B cell (primary cell): ENCODE data around the gene ARX. TPM values are rescaled to one million over a fixed set of nuclear protein-coding genes. Genes with fewer than 3 reads are reported as not detected.

Experiments used
- ATAC-seq: fragments of 200-7000 bp; cut with Tn5 transposase; one replicate; pipeline ENCODE4 v1.10.0; 2021; ENCODE audit warnings: low read depth, mild to moderate bottlenecking, moderate number of reproducible peaks, moderate library complexity
- CTCF ChIA-PET: fragments of 350-600 bp; sonication (Branson Sonifier 250); formaldehyde crosslinking; loops from one replicate; lab custom pipeline; 2021; ENCODE audit warnings: antibody characterized with exemption, inconsistent platforms; lab: Charles Lee
- POLR2A ChIA-PET: fragments of 350-600 bp; sonication (Branson Sonifier 250); formaldehyde crosslinking; loops from one replicate; lab custom pipeline; 2021; ENCODE audit warnings: antibody characterized with exemption; lab: Charles Lee
- DNase-seq: peaks from one replicate; pipeline ENCODE4 v3.0.0; 2013
- H2AFZ ChIP-seq: 2 replicates; pipeline ENCODE4 v1.6.1; 2012; ENCODE audit warnings: mild to moderate bottlenecking, low read depth, low read length; ENCODE audit not compliant: insufficient read depth, poor library complexity, severe bottlenecking
- H3K27ac ChIP-seq, 2 donors: 1 replicate in 1 of 2; 2 replicates in 1 of 2; pipeline ENCODE4 v1.5.1; 2012 to 2013; ENCODE audit warnings: low read length in 2 of 2, mild to moderate bottlenecking in 2 of 2, moderate library complexity in 1 of 2
- H3K27me3 ChIP-seq, 4 experiments: fragments of 200-600 bp in 1 of 4; sonication (generic) in 1 of 4; replicated peaks in 1 of 4; 1 replicate in 2 of 4; 2 replicates in 2 of 4; pipeline versions ENCODE4 v1.6.1 to v1.7.0; 2013 to 2016; ENCODE audit warnings: low read length in 3 of 4, mild to moderate bottlenecking in 2 of 4, mixed read lengths in 1 of 4, moderate library complexity in 1 of 4; ENCODE audit not compliant: insufficient read depth in 4 of 4, control insufficient read depth in 3 of 4; ENCODE audit errors: control extremely low read depth in 1 of 4
- H3K36me3 ChIP-seq, 2 experiments: replicated peaks in 1 of 2; 1 replicate in 1 of 2; 2 replicates in 1 of 2; pipeline versions ENCODE4 v1.6.1 to v1.7.1; 2013; ENCODE audit warnings: low read length in 1 of 2; ENCODE audit not compliant: insufficient read depth in 2 of 2, control insufficient read depth in 1 of 2; ENCODE audit errors: control extremely low read depth in 1 of 2, extremely low read depth in 1 of 2
- H3K4me1 ChIP-seq, 2 donors: fragments of 200-600 bp in 1 of 2; sonication (generic) in 1 of 2; 1 replicate in 1 of 2; 2 replicates in 1 of 2; pipeline versions ENCODE4 v1.5.1 to v1.6.1; 2013 to 2017; ENCODE audit warnings: low read length in 2 of 2; ENCODE audit not compliant: control insufficient read depth in 2 of 2, insufficient read depth in 2 of 2
- H3K4me2 ChIP-seq: replicated peaks from 2 replicates; pipeline ENCODE3; 2012; ENCODE audit warnings: mild to moderate bottlenecking, low read depth, low read length; ENCODE audit not compliant: poor library complexity, severe bottlenecking
- H3K4me3 ChIP-seq, 5 experiments: fragments of 200-600 bp in 1 of 5; sonication (generic) in 1 of 5; 1 replicate in 3 of 5; 2 replicates in 2 of 5; pipeline versions ENCODE4 v1.5.1 to v1.7.0; 2011 to 2016; ENCODE audit warnings: low read length in 4 of 5, mild to moderate bottlenecking in 4 of 5, low read depth in 2 of 5, control low read depth in 1 of 5, moderate library complexity in 1 of 5; ENCODE audit not compliant: insufficient read depth in 1 of 5; ENCODE audit errors: control extremely low read depth in 1 of 5, extremely low read depth in 1 of 5
- H3K79me2 ChIP-seq: fragments of 200-600 bp; sonication (generic); one replicate; pipeline ENCODE4 v1.6.0; 2016; ENCODE audit warnings: low read length; ENCODE audit not compliant: control insufficient read depth, insufficient read depth
- H3K9ac ChIP-seq: fragments of 200-600 bp; sonication (generic); 2 replicates; pipeline ENCODE4 v1.6.1; 2017; ENCODE audit warnings: mild to moderate bottlenecking, low read length, moderate library complexity
- H3K9me3 ChIP-seq, 3 donors: one replicate each; pipeline versions ENCODE4 v1.6.1 to v1.7.1; 2013; ENCODE audit warnings: low read length in 2 of 3; ENCODE audit not compliant: control insufficient read depth in 2 of 3, insufficient read depth in 1 of 3; ENCODE audit errors: control extremely low read depth in 1 of 3
- H4K20me1 ChIP-seq: 2 replicates; pipeline ENCODE4 v1.6.0; 2012; ENCODE audit warnings: mild to moderate bottlenecking, low read length; ENCODE audit not compliant: insufficient read depth, control insufficient read depth, poor library complexity, severe bottlenecking
- H3K27ac Mint-ChIP-seq: one replicate; pipeline ENCODE4 v1.8.0; 2021; ENCODE audit warnings: mixed read lengths
- H3K27me3 Mint-ChIP-seq: one replicate; pipeline ENCODE4 v1.8.0; 2021; ENCODE audit warnings: mixed read lengths
- H3K4me1 Mint-ChIP-seq: one replicate; pipeline ENCODE4 v1.8.0; 2021; ENCODE audit warnings: mixed read lengths
- H3K4me3 Mint-ChIP-seq: one replicate; pipeline ENCODE4 v1.8.0; 2021; ENCODE audit warnings: mixed read lengths
- H3K9me3 Mint-ChIP-seq: one replicate; pipeline ENCODE4 v1.8.0; 2022; ENCODE audit warnings: mixed read lengths; ENCODE audit not compliant: insufficient read depth
- EZH2 ChIP-seq: IDR thresholded peaks from 2 replicates; pipeline ENCODE4 v1.6.1; 2012; ENCODE audit warnings: borderline replicate concordance, low read depth, mild to moderate bottlenecking, moderate library complexity, low read length; ENCODE audit not compliant: insufficient read depth, poor library complexity, severe bottlenecking
- WGBS: methylation state at CpG from one replicate; pipeline ENCODE4 v1.1.5; 2013; ENCODE audit warnings: missing lambda C conversion rate; ENCODE audit not compliant: insufficient coverage; 5-methylcytosine and 5-hydroxymethylcytosine counted together
- intact Hi-C: fragments of 100-400 bp; cut with micrococcal nuclease; formaldehyde crosslinking; loops from one replicate; pipeline ENCODE4 v1.10.0; 2022
- polyA plus RNA-seq: library from polyadenylated mRNA; depleted of rRNA; stranded (reverse); fragments of >200 nt; gene quantifications from 2 replicates; pipeline ENCODE4 v1.2.3, GENCODE V29; 2012
- total RNA-seq, 2 donors: library from RNA; stranded (reverse); fragments of 120-200 nt in 1 of 2; gene quantifications; 1 replicate in 1 of 2; 2 replicates in 1 of 2; pipeline versions ENCODE4 v1.2.3 to v1.2.4, GENCODE V29; 2013 to 2022
- TF ChIP-seq, protein P1 (sequence below): fragments of 200-600 bp; IDR thresholded peaks from one replicate; pipeline ENCODE4 v1.8.0; 2022; ENCODE audit warnings: antibody characterized with exemption, mild to moderate bottlenecking

The ARX gene
- total and polyA plus RNA-seq, 2 donors (not counting 1 experiment from before 2014, with no cell fraction given) = not detected

DNA sequence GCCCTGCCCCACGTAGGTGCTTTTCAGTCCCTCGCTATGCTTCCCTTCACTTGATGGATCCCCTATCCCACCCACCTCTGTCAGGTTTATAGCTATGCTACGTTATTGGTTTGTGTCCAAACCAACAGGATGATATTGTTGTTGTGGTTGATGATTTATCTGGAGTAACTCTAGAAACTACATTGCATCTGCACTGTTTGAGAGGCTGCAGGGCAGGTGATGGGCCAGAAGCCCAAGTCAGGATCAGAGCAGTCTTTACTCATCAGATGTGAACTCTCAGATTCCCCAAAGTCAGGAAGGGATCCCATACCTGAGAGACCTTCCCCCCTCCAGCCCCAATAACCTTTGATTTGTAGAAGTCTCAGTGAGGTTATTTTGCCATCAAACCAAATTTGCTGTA is 34.7 kb downstream of the ARX start:
- TF ChIP-seq EZH2 = no peak
- TF ChIP-seq, protein P1, sequence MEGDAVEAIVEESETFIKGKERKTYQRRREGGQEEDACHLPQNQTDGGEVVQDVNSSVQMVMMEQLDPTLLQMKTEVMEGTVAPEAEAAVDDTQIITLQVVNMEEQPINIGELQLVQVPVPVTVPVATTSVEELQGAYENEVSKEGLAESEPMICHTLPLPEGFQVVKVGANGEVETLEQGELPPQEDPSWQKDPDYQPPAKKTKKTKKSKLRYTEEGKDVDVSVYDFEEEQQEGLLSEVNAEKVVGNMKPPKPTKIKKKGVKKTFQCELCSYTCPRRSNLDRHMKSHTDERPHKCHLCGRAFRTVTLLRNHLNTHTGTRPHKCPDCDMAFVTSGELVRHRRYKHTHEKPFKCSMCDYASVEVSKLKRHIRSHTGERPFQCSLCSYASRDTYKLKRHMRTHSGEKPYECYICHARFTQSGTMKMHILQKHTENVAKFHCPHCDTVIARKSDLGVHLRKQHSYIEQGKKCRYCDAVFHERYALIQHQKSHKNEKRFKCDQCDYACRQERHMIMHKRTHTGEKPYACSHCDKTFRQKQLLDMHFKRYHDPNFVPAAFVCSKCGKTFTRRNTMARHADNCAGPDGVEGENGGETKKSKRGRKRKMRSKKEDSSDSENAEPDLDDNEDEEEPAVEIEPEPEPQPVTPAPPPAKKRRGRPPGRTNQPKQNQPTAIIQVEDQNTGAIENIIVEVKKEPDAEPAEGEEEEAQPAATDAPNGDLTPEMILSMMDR = no peak
- Mint-ChIP-seq H3K4me1 (no peaks in the 10 kb centered on the region), H3K9me3 (no peaks in the 10 kb centered on the region), H3K4me3 (no peak overlapping the region), H3K27me3 (no peaks in the 10 kb centered on the region), H3K27ac (no peak overlapping the region)
- ATAC-seq (no peak), DNase-seq (no peak)
- H3K27me3 ChIP-seq = no peaks in the 10 kb centered on the region
- no CpG with 5 or more reads among the region's 3 CpGs for WGBS
- H3K4me1 ChIP-seq = no peaks in the 10 kb centered on the region
- no peaks in the 10 kb centered on the region for H3K36me3 ChIP-seq
- intact Hi-C loops = no loop called here
- ChIA-PET CTCF (no interaction called here), POLR2A (no interaction called here)
- no peak overlapping the region for H2AFZ ChIP-seq
- H4K20me1 ChIP-seq = no peaks in the 10 kb centered on the region
- H3K27ac ChIP-seq = no peak overlapping the region
- no peak overlapping the region for H3K4me3 ChIP-seq
- H3K9ac ChIP-seq = no peak overlapping the region
- H3K79me2 ChIP-seq = no peaks in the 10 kb centered on the region
- no peaks in the 10 kb centered on the region for H3K9me3 ChIP-seq
- no peak overlapping the region for H3K4me2 ChIP-seq

DNA sequence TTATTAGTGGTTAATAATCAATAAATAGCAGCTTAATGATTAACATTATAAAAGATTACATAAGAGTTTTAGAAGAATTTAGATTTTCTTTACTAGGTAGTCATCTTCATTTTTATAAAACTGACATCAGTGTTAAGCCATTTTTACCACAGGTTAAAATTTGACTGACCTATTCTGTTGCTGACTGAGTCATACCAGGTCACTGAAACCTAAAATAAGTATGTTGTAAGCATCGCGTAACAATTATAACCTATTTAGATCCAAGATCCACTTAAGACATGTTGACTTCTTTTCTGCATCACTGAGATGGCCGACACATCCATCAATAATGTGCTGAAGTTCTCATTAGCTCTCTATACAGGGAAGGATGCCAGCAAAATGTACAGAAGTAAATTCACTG is 36.7 kb downstream of the ARX start:
- Histone ChIP-seq H3K4me3 (no peak overlapping the region), H3K27ac (no peak overlapping the region), H3K9ac (no peak overlapping the region), H3K4me1 (no peaks in the 10 kb centered on the region), H3K4me2 (no peak overlapping the region), H3K27me3 (no peaks in the 10 kb centered on the region), H3K9me3 (no peaks in the 10 kb centered on the region), H2AFZ (no peak overlapping the region), H4K20me1 (no peaks in the 10 kb centered on the region), H3K79me2 (no peaks in the 10 kb centered on the region), H3K36me3 (no peaks in the 10 kb centered on the region)
- intact Hi-C loops = no loop called here
- POLR2A ChIA-PET = no interaction called here
- H3K27ac Mint-ChIP-seq = no peak overlapping the region
- no peaks in the 10 kb centered on the region for H3K4me1 Mint-ChIP-seq
- DNase-seq (no peak), ATAC-seq (no peak)
- H3K4me3 Mint-ChIP-seq = no peak overlapping the region
- TF ChIP-seq EZH2 = no peak
- TF ChIP-seq, protein P1 = no peak
- H3K9me3 Mint-ChIP-seq = no peaks in the 10 kb centered on the region
- WGBS = no CpG with 5 or more reads among the region's 3 CpGs
- H3K27me3 Mint-ChIP-seq = no peaks in the 10 kb centered on the region
- CTCF ChIA-PET = no interaction called here
